ENCODE measurements around the gene RBM26. TPM values are rescaled to one million over a fixed set of nuclear protein-coding genes. Genes with fewer than 3 reads are reported as not detected.

RBM26 gene
- total and polyA plus RNA-seq, 7 experiments from 2014 or later = 15.7 to 136 (median 77.5) TPM

DNA sequence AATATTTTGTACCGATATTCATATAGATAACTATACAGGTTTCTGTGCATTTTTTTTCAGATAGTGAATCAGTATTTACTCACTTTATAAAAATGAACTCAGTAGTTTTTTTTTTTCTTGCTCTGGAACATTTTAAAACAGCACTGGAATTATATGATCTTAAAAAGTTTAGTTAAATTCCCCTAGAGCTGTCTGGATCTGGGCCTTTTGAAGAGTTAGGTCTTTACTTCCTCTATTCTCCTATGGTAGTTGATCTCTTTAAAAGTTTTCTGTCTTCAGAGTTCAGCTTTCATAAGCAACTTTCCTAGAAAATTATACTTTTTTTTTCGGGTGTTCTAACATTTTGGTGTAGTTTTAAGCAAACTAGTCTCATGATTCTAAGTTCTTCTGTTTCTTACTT lies 21.8 kb upstream of the RBM26 start:
- no peak overlapping the region for H3K4me3 Mint-ChIP-seq
- H3K4me3 ChIP-seq (ENCODE audit: low read length) = no peak overlapping the region
- no peaks in the 10 kb centered on the region for H3K36me3 ChIP-seq (ENCODE audit: control insufficient read depth in 2 of 3, insufficient read depth in 3 of 3, low read length in 3 of 3)
- POLR2A ChIA-PET = no interaction called here
- no peak overlapping the region for H3K27ac ChIP-seq (ENCODE audit: low read depth, low read length)
- CTCF ChIA-PET = interaction anchor here (0.9 kb wide), 1 partner anchor 112 kb away, joined by 3 read pairs; no protein-coding TSS in a partner anchor
- no peaks in the 10 kb centered on the region for H3K27me3 ChIP-seq (ENCODE audit: control insufficient read depth in 2 of 2, insufficient read depth in 2 of 2, low read length in 2 of 2)
- peaks cover 0 to 12% (median 5%) of the 10 kb centered on the region in 5 donors for H3K36me3 Mint-ChIP-seq
- H3K27me3 Mint-ChIP-seq = no peaks in the 10 kb centered on the region
- peaks cover 0 to 16% (median 0%) of the 10 kb centered on the region in 7 donors for H3K4me1 Mint-ChIP-seq
- no peaks in the 10 kb centered on the region for H3K9me3 ChIP-seq (ENCODE audit: control insufficient read depth in 2 of 3, low read length in 3 of 3)
- H3K4me1 ChIP-seq (ENCODE audit: control insufficient read depth in 2 of 2, insufficient read depth in 2 of 2, low read length in 2 of 2) = no peaks in the 10 kb centered on the region
- H3K27ac Mint-ChIP-seq = no peak overlapping the region
- ATAC-seq = no peak
- DNase-seq = no peak
- intact Hi-C loops (cut with micrococcal nuclease) = no loop called here
- H3K9me3 Mint-ChIP-seq = peaks cover 0 to 7% (median 0%) of the 10 kb centered on the region in 11 donors

DNA sequence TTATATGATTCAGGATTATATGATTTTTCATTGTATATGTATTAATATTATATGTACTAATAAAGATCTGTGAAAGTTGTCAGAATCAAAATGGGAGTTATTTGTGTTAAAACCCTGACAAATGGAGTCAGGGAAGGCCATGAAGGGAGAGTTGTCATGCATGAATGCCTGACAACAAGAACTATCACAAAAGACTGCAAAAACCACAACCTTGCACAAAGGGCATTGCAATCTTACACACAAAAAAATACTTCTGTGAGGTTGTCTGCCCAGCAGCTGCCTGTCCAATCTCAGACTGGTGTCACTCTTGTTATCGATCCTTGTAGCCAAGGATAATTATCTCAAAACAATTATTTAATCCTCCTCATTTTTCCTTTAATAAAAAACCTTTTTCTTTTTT lies 21.2 kb upstream of the RBM26 start:
- Histone ChIP-seq H3K4me1 (ENCODE audit: control insufficient read depth in 2 of 2, insufficient read depth in 2 of 2, low read length in 2 of 2) (no peaks in the 10 kb centered on the region), H3K27me3 (ENCODE audit: control insufficient read depth in 2 of 2, insufficient read depth in 2 of 2, low read length in 2 of 2) (no peaks in the 10 kb centered on the region), H3K27ac (ENCODE audit: low read depth, low read length) (no peak overlapping the region), H3K4me3 (ENCODE audit: low read length) (no peak overlapping the region), H3K36me3 (ENCODE audit: control insufficient read depth in 2 of 3, insufficient read depth in 3 of 3, low read length in 3 of 3) (no peaks in the 10 kb centered on the region), H3K9me3 (ENCODE audit: control insufficient read depth in 2 of 3, low read length in 3 of 3) (no peaks in the 10 kb centered on the region)
- no peak overlapping the region for H3K4me3 Mint-ChIP-seq
- peaks cover 0 to 16% (median 0%) of the 10 kb centered on the region in 7 donors for H3K4me1 Mint-ChIP-seq
- ATAC-seq (no peak), DNase-seq (no peak)
- H3K36me3 Mint-ChIP-seq = peaks cover 0 to 12% (median 5%) of the 10 kb centered on the region in 5 donors
- H3K27me3 Mint-ChIP-seq = no peaks in the 10 kb centered on the region
- intact Hi-C loops (cut with micrococcal nuclease) = no loop called here
- no peak overlapping the region for H3K27ac Mint-ChIP-seq
- POLR2A ChIA-PET = no interaction called here
- CTCF ChIA-PET = interaction anchor here (0.8 to 1.0 kb wide), 3 partner anchors 114 to 240 kb away, joined by 3 to 4 read pairs (median 3); no protein-coding TSS in a partner anchor
- H3K9me3 Mint-ChIP-seq = peaks cover 0 to 7% (median 0%) of the 10 kb centered on the region in 11 donors

DNA sequence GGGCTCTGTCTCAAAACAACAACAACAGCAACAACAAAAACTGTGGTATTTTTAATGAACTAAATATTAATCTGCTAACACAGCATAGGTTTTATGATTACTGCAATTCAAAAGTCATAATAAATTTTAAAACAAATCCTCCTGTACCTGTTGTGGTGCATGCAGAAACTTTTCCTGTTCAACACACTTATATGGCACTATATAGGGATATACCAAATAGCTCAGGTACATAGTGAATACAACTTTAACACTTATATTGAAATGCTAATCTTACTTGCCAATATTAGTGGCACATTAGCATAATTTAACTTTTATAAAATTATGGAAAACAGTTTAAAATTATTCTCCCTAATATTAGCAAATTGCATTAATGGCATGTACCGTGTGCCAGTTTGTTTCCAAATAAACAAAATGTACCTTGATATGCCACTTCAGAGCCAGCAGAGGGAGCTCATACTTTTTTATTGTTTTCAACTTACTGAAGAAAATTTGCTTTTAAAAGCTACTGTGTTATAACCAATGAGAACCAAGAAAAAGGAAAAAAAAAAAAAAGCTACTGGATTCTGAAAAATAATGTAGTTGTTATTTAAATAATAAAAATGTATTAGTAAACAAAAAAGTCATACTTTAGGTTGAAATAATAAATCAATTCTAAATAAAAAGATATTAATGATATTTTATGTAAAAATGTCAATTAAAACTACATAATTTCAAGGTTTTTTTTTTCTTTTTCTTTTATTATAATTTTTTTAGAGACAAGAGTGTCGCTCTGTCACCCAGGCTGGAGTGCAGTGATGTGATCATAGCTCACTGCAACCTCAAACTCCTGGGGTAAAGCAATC lies 18.0 kb upstream of the RBM26 start:
- no peak overlapping the region for H3K27ac ChIP-seq (ENCODE audit: low read depth, low read length)
- ATAC-seq (peak; percentile 76), DNase-seq (peak in 5 of 9 donors; percentile 33 to 53 (median 37))
- H3K4me3 ChIP-seq (ENCODE audit: low read length) = no peak overlapping the region
- no peaks in the 10 kb centered on the region for H3K36me3 ChIP-seq (ENCODE audit: control insufficient read depth in 2 of 3, insufficient read depth in 3 of 3, low read length in 3 of 3)
- ChIA-PET POLR2A (interaction anchor here (0.7 to 1.3 kb wide), 4 partner anchors 17 to 120 kb away, joined by 3 to 5 read pairs (median 4); partner anchors contain the start of gene RBM26), CTCF (interaction anchor here (0.6 to 4.8 kb wide), 25 partner anchors 9 to 1286 kb away, joined by 3 to 136 read pairs (median 4); partner anchors contain the start of genes NDFIP2 and RBM26)
- no peaks in the 10 kb centered on the region for H3K4me1 ChIP-seq (ENCODE audit: control insufficient read depth in 2 of 2, insufficient read depth in 2 of 2, low read length in 2 of 2)
- H3K4me1 Mint-ChIP-seq = peaks cover 0 to 16% (median 0%) of the 10 kb centered on the region in 7 donors
- no peaks in the 10 kb centered on the region for H3K9me3 ChIP-seq (ENCODE audit: control insufficient read depth in 2 of 3, low read length in 3 of 3)
- H3K36me3 Mint-ChIP-seq = no peaks in the 10 kb centered on the region
- no peak overlapping the region for H3K27ac Mint-ChIP-seq
- intact Hi-C loops (cut with micrococcal nuclease) = loop anchor here (1.0 to 5.0 kb wide), 6 partner anchors 23 to 1287 kb away; partner anchors contain the start of gene NDFIP2 (in 2 of the 2)
- H3K27me3 ChIP-seq (ENCODE audit: control insufficient read depth in 2 of 2, insufficient read depth in 2 of 2, low read length in 2 of 2) = no peaks in the 10 kb centered on the region
- no peak overlapping the region for H3K4me3 Mint-ChIP-seq
- no peaks in the 10 kb centered on the region for H3K9me3 Mint-ChIP-seq
- H3K27me3 Mint-ChIP-seq = no peaks in the 10 kb centered on the region

DNA sequence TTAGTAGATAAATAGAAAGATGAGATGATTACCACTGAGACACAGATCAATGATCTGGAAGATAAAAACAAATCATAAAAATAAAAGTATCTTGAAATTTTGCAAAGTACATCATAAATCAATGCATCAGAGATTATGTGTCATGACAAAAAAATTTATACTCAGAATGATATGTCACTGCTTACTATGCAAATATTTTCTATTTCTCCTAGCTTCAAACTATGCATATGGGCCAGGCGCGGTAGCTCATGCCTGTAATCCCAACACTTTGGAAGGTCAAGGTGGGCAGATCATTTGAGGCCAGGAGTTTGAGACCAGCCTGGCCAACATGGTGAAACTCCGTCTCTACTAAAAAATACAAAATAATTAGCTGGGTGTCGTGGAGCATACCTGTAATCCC lies 17.3 kb upstream of the RBM26 start:
- no peaks in the 10 kb centered on the region for H3K27me3 Mint-ChIP-seq

DNA sequence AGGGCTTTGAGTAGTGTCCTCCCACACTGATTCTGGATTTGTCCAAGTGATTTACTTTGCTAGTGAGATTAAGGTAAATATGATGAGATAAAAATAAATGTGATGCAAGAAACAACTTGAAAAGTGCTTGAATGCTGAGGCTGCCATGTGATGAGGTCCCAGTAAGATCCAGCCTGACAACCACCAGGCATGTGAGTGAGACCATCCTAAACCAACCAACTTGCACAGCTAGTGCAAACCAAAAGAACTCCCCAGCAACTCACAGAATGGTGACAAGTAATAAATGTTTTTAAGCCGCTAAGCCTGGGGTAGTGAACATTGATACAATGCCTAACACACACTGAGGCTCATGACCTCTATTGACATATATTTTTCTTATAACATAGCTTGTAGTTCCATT lies 13.3 kb upstream of the RBM26 start:
- no peak overlapping the region for H3K4me3 ChIP-seq (ENCODE audit: low read length)
- Mint-ChIP-seq H3K4me3 (no peak overlapping the region), H3K4me1 (peaks cover 0 to 2% (median 0%) of the 10 kb centered on the region in 7 donors), H3K27ac (no peak overlapping the region), H3K27me3 (no peaks in the 10 kb centered on the region), H3K9me3 (no peaks in the 10 kb centered on the region), H3K36me3 (peaks cover 0 to 21% (median 8%) of the 10 kb centered on the region in 5 donors)
- CTCF ChIA-PET = interaction anchor here (0.8 to 1.5 kb wide), 3 partner anchors 25 to 122 kb away, joined by 3 to 7 read pairs (median 3); no protein-coding TSS in a partner anchor
- POLR2A ChIA-PET = no interaction called here
- no peaks in the 10 kb centered on the region for H3K27me3 ChIP-seq (ENCODE audit: control insufficient read depth in 2 of 2, insufficient read depth in 2 of 2, low read length in 2 of 2)
- H3K27ac ChIP-seq (ENCODE audit: low read depth, low read length) = no peak overlapping the region
- no peaks in the 10 kb centered on the region for H3K36me3 ChIP-seq (ENCODE audit: control insufficient read depth in 2 of 3, insufficient read depth in 3 of 3, low read length in 3 of 3)
- H3K9me3 ChIP-seq (ENCODE audit: control insufficient read depth in 2 of 3, low read length in 3 of 3) = no peaks in the 10 kb centered on the region
- ATAC-seq (no peak), DNase-seq (no peak)
- no peaks in the 10 kb centered on the region for H3K4me1 ChIP-seq (ENCODE audit: control insufficient read depth in 2 of 2, insufficient read depth in 2 of 2, low read length in 2 of 2)
- intact Hi-C loops (cut with micrococcal nuclease) = no loop called here

More for the DNA sequence above, 17.3 kb upstream of the RBM26 start:
- Histone ChIP-seq H3K9me3 (ENCODE audit: control insufficient read depth in 2 of 3, low read length in 3 of 3) (no peaks in the 10 kb centered on the region), H3K27me3 (ENCODE audit: control insufficient read depth in 2 of 2, insufficient read depth in 2 of 2, low read length in 2 of 2) (no peaks in the 10 kb centered on the region), H3K36me3 (ENCODE audit: control insufficient read depth in 2 of 3, insufficient read depth in 3 of 3, low read length in 3 of 3) (no peaks in the 10 kb centered on the region), H3K27ac (ENCODE audit: low read depth, low read length) (no peak overlapping the region), H3K4me3 (ENCODE audit: low read length) (no peak overlapping the region), H3K4me1 (ENCODE audit: control insufficient read depth in 2 of 2, insufficient read depth in 2 of 2, low read length in 2 of 2) (no peaks in the 10 kb centered on the region)
- H3K27ac Mint-ChIP-seq = no peak overlapping the region
- H3K9me3 Mint-ChIP-seq = no peaks in the 10 kb centered on the region
- DNase-seq (no peak), ATAC-seq (no peak)
- intact Hi-C loops (cut with micrococcal nuclease) = loop anchor here in 1 of 2 donors (5.0 kb wide), 1 partner anchor 99 kb away; no protein-coding TSS in a partner anchor
- ChIA-PET CTCF (interaction anchor here (0.9 to 4.8 kb wide), 14 partner anchors 10 to 1286 kb away, joined by 3 to 136 read pairs (median 7); partner anchors contain the start of gene RBM26), POLR2A (no interaction called here)
- H3K4me3 Mint-ChIP-seq = no peak overlapping the region
- H3K4me1 Mint-ChIP-seq = peaks cover 0 to 16% (median 0%) of the 10 kb centered on the region in 7 donors
- no peaks in the 10 kb centered on the region for H3K36me3 Mint-ChIP-seq

DNA sequence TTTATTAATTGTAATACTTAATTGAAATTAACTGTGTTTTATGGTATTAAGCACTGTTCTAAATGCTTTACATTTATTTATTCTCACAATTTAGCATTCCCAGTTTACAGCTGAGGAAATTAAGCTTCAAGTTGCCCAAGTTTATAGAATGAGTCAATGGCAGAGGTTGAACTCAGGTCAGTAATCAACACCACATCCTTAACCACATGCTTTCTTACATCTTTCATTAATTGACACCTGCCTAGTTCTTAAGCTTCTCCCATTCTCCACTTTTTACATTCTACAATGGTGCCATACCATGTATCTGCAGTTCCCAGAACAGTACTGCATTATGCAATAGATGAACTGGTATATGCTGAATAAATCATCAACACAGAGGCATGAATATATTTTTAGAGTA lies 11.7 kb upstream of the RBM26 start:
- no peak for DNase-seq
- no peak for ATAC-seq
- H3K4me3 ChIP-seq (ENCODE audit: low read length) = no peak overlapping the region
- H3K36me3 ChIP-seq (ENCODE audit: control insufficient read depth in 2 of 3, insufficient read depth in 3 of 3, low read length in 3 of 3) = peaks cover 0 to 7% (median 0%) of the 10 kb centered on the region in 3 experiments
- ChIA-PET POLR2A (interaction anchor here (0.7 kb wide), 1 partner anchor 71 kb away, joined by 4 read pairs; no protein-coding TSS in a partner anchor), CTCF (no interaction called here)
- H3K4me1 Mint-ChIP-seq = peaks cover 0 to 2% (median 0%) of the 10 kb centered on the region in 7 donors
- no peaks in the 10 kb centered on the region for H3K27me3 ChIP-seq (ENCODE audit: control insufficient read depth in 2 of 2, insufficient read depth in 2 of 2, low read length in 2 of 2)
- intact Hi-C loops (cut with micrococcal nuclease) = no loop called here
- H3K9me3 ChIP-seq (ENCODE audit: control insufficient read depth in 2 of 3, low read length in 3 of 3) = no peaks in the 10 kb centered on the region
- no peak overlapping the region for H3K4me3 Mint-ChIP-seq
- H3K9me3 Mint-ChIP-seq = no peaks in the 10 kb centered on the region
- peak overlapping the region in 2 of 9 donors; percentile 3 to 19 for H3K27ac Mint-ChIP-seq
- no peaks in the 10 kb centered on the region for H3K4me1 ChIP-seq (ENCODE audit: control insufficient read depth in 2 of 2, insufficient read depth in 2 of 2, low read length in 2 of 2)
- H3K36me3 Mint-ChIP-seq = peaks cover 0 to 21% (median 8%) of the 10 kb centered on the region in 5 donors
- no peak overlapping the region for H3K27ac ChIP-seq (ENCODE audit: low read depth, low read length)
- no peaks in the 10 kb centered on the region for H3K27me3 Mint-ChIP-seq
